Measurements from ENCODE around the gene CTSZ. TPM values are rescaled to one million over a fixed set of nuclear protein-coding genes. Genes with fewer than 3 reads are reported as not detected.
"Not testable (repeated sequence)": the region's sequence is repeated elsewhere in the genome, so short reads cannot be mapped to it uniquely, and the experiment has no call there.

The CTSZ gene
- total RNA-seq, 1 experiment from 2014 or later, result 420 TPM

- no peak for DNase-seq (ENCODE audit: low spot score)
Observed at GRCh38 chr20:59014680-59015389, 7.8 kb upstream of the CTSZ start.

GRCh38 chr20:59013959-59014608 lies 7.0 kb upstream of the CTSZ start:
- DNase-seq (ENCODE audit: low spot score), result no peak

DNA sequence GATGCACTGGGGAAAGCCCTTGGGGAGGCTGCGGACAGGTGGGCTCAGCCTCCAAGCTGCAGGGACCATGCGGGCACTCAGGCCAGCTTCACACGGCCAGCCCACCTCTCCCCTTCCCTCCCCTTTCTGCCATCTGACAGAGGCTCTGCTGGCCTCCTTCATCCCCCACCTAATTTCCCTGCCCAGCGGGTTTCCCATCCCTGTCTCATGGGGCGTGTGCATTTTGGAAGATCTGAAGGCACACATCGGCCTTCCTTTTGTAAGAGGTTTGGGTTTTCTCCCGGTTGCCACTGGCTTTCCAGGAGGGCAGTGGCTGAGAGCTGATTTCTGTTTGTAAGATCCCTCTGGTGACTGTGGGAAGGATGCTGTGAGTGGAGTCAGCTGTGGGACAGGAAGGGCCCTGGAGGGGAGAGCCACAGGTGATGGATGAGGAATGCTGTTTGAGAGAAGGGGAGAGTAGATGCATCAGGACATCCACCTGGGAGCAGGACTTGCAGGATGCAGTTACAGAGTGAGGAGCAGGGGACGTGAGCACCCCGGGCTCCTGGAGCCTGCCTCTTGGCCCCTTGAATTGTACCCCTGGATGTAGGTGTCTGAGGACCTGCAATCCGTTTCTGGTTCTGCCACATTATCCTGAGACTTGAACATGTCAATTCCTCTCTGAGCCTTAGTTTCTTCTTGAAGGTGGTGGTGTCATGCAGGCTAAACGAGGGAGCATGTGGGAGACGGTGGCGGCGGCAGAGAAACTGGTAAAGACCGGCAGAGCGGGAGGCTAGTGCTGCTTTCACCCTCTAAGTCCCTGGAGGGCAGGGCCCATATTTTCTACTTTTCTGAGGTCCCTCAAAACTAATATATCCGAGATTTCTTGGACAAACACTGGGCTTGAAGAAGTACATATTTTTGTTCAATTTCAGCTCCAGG lies 6.2 kb upstream of the CTSZ start:
- DNase-seq (ENCODE audit: low spot score), result no peak

- DNase-seq (ENCODE audit: low spot score), result not testable (repeated sequence)
Observed at GRCh38 chr20:59011874-59012157, 4.8 kb upstream of the CTSZ start.

- peak; percentile 97 for DNase-seq (ENCODE audit: low spot score)
Observed at GRCh38 chr20:59010995-59011873, 4.2 kb upstream of the CTSZ start.

GRCh38 chr20:59010321-59010994 lies 3.4 kb upstream of the CTSZ start:
- peak; percentile 88 for DNase-seq (ENCODE audit: low spot score)

DNA sequence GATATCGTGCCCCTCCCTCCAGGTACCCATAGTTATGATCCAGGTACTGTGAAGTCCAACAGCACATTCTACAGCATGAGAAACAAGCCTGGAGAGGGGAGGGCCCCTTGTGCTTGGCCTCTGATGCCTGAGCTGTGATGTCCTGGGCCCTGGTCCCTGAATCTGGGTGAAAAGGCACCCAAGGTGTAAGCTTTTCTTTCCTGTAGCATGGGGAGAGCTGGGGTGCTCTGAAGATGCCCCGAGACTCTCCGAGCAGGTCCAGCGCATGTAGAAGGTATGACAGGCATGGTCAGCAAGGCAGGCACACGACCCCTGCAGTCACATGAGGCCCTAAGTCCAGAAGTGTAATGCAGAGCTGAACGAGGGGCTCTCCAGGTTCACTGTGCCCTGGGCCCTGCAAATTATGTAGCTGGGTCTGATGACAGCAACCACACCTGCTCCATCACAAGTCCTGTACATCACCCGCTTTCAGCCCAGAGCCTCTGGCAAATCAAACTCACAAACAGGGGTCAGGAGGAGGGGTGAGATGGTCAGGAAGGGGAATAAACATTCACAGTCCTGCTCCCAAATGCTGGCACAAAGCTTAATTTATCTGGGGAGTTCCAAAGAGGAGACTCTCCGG lies 1.8 kb upstream of the CTSZ start:
- DNase-seq (ENCODE audit: low spot score), result no peak

GRCh38 chr20:59007665-59008511 lies 834 bp upstream of the CTSZ start:
- DNase-seq (ENCODE audit: low spot score), result no peak

DNA sequence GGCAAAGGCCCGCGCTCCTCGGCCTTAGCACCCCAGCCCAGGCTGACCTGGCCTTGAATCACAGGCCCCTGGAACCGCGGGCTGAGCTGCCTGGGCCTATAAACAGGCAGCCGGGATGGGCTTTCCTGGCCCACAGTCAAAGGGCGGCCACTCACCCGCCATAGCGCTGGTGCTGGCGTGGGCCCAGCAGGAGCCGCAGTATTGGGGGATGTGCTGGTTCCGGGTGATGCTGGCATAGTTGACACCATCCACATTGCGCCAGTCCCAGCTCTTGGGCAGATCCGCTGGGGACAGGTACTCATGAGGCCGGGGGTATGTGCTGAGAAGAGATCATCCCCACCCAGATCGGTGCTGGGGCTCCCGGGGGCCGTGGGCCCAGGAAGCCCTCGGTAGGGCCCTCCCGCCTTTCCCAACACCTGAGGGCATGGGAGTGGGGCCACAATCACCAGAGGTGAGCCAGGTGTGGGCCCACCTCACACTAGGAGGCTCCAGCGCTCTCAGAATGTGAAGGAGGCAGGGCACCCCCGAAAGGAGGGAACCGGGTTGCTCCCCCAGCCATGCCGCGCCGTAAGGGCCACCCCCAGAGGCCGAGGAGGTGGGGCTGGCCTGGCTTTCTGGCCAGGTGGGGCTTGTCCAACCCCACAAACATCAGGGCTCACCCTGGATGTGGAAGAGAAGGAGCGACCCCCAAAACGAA lies 739 bp downstream of the CTSZ start:
- DNase-seq (ENCODE audit: low spot score), result peak; percentile 51

GRCh38 chr20:59005523-59006166 lies 1.4 kb downstream of the CTSZ start:
- peak; percentile 44 for DNase-seq (ENCODE audit: low spot score)

DNA sequence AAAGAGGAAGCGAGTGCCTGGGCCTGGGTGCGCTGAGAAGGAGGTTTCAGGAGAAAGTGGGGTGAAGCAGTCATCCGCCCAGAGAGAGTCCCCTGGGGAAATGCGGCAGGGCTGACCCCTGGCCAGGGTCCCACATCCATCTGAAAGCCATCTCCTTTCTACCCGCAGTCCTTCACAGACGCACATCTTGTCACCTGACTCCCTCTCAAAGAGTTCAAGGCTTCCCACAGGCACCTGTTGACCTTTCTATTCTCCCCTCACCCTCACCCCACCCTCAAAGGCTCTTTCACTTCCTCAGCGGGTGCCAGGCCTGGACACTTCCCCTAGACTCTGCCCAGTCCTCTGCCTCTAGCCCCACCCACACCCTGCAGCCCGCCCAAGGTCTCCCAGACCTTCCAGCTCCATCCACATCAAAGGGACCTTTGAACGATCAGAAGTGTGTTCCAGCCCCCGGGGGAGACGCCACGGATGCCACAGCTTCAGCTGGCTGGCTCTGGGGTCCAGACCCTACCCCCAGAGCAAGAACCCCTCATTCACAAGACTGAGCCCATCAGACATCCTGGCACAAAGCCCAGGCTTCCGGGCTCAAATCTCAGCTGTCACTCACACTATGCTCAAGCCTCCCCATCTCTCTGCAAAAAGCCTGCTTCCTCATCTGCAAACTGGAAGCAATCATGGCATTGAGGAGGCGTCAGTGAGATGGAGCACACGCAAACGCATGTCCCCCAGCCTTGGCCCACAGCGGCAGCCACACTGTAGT lies 2.1 kb downstream of the CTSZ start:
- peak; percentile 91 for DNase-seq (ENCODE audit: low spot score)

DNA sequence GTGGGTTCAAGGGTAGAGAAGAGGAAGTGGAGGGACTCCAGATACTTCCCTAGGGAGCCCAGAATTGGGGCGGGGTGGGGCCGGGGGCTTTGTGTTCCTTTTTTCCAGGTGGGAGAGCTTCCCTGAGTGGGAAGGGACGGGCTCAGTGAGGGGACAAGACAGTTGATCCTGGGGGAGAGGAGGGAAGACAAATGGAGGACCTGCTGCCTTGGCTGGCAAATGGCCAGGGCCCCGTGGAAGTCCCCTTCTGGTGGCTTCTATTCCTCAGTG lies 2.6 kb downstream of the CTSZ start:
- DNase-seq (ENCODE audit: low spot score), result no peak

- DNase-seq (ENCODE audit: low spot score), result no peak
Observed at GRCh38 chr20:59003836-59004492, 3.1 kb downstream of the CTSZ start.

DNA sequence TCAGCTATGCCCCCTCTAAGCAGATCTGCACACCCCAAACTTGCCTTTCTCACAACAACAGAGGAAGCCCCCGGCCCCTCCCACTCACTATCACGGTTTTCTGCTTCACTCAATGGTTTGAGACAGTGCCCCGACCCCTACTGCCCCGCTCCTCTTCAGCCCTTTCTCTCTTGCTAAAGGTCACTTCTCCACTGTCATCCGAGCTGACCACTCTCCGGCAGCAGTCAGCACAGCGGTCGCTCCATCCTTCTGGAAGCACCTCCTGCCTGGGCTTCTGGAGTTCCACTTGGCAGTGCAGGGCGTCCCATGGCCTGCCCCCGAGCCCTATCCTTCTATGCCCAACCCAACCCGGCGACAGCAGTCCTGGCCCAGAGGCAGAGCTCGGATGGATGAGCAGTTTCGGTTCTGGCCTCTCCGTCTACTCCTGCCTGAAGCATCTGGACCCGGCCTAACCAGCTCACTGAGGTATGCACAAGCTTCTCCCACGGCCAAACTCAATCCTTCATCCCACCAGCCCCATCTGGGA lies 4.1 kb downstream of the CTSZ start:
- no peak for DNase-seq (ENCODE audit: low spot score)

DNA sequence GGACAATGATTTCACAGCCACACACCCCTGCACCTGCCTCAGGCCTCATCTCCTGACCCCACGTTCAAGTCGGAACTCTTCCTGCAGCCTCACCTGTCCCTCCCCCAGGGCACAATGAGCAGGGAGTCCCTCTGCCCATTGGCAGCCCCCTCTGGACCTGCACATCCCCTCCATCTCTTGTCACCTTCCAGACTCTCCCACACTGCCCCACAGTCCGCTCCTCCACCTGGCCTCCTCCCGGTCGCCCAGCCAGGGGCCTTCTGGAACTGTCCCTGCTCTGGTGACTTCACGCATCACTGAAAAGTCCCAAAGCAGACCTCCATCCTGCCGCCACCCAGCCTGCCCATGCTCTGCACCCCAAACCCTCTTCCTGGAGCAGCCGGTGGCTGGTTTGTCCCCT lies 4.7 kb downstream of the CTSZ start:
- DNase-seq (ENCODE audit: low spot score), result no peak

- no peak for DNase-seq (ENCODE audit: low spot score)
Observed at GRCh38 chr20:59001449-59002171, 5.4 kb downstream of the CTSZ start.

Data from HT-29 (cell line).